ENCODE results near the gene BTN3A1. TPM values are rescaled to one million over a fixed set of nuclear protein-coding genes. Genes with fewer than 3 reads are reported as not detected.
"Not testable (repeated sequence)": the region's sequence is repeated elsewhere in the genome, so short reads cannot be mapped to it uniquely, and the experiment has no call there.

Gene BTN3A1
- total RNA-seq, 1 donor from 2014 or later: 75.7 TPM

- intact Hi-C loops (cut with micrococcal nuclease): no loop called here
These were observed 35.9 kb downstream of the BTN3A1 start for GRCh38 chr6:26438000-26438399.

GRCh38 chr6:26439151-26440125 lies 37.4 kb downstream of the BTN3A1 start:
- intact Hi-C loops (cut with micrococcal nuclease): loop anchor here (1.0 to 2.0 kb wide), 4 partner anchors 18 to 37 kb away; partner anchors contain the start of genes BTN2A1 and BTN3A1

GRCh38 chr6:26440977-26441358 lies 38.9 kb downstream of the BTN3A1 start:
- intact Hi-C loops (cut with micrococcal nuclease): loop anchor here (1.0 to 2.0 kb wide), 3 partner anchors 16 to 32 kb away; partner anchors contain the start of gene BTN2A1

GRCh38 chr6:26441977-26442376 lies 39.9 kb downstream of the BTN3A1 start:
- intact Hi-C loops (cut with micrococcal nuclease): loop anchor here (2.0 kb wide), 1 partner anchor 21 kb away; no protein-coding TSS in a partner anchor

GRCh38 chr6:26445934-26446667 lies 44.0 kb downstream of the BTN3A1 start:
- intact Hi-C loops (cut with micrococcal nuclease): no loop called here

- intact Hi-C loops (cut with micrococcal nuclease): no loop called here
These were observed 45.2 kb downstream of the BTN3A1 start for GRCh38 chr6:26447257-26447656.

- intact Hi-C loops (cut with micrococcal nuclease): no loop called here
These were observed 48.2 kb downstream of the BTN3A1 start for GRCh38 chr6:26450240-26450639.

- intact Hi-C loops (cut with micrococcal nuclease): no loop called here
These were observed 50.7 kb downstream of the BTN3A1 start for GRCh38 chr6:26452631-26453235.

- intact Hi-C loops (cut with micrococcal nuclease): loop anchor here (5.0 kb wide), 2 partner anchors 68 to 92 kb away; no protein-coding TSS in a partner anchor
These were observed 52.6 kb downstream of the BTN3A1 start for GRCh38 chr6:26454631-26455030.

GRCh38 chr6:26455357-26455970 lies 53.4 kb downstream of the BTN3A1 start:
- intact Hi-C loops (cut with micrococcal nuclease): loop anchor here (5.0 kb wide), 2 partner anchors 67 to 93 kb away; no protein-coding TSS in a partner anchor

- intact Hi-C loops (cut with micrococcal nuclease): loop anchor here (1.0 to 5.0 kb wide), 4 partner anchors 17 to 95 kb away; partner anchors contain the start of gene BTN3A3
These were observed 55.3 kb downstream of the BTN3A1 start for GRCh38 chr6:26457264-26457805.

GRCh38 chr6:26457806-26458688 lies 56.0 kb downstream of the BTN3A1 start, which contains the start of gene BTN2A1:
BTN2A1 (plus strand) TSS chr6:26457955; CDS start chr6:26458637, 682 bp downstream.
- intact Hi-C loops (cut with micrococcal nuclease): loop anchor here (1.0 to 5.0 kb wide), 4 partner anchors 16 to 96 kb away; partner anchors contain the start of gene BTN3A3

GRCh38 chr6:26459023-26459810 lies 57.1 kb downstream of the BTN3A1 start:
- intact Hi-C loops (cut with micrococcal nuclease): loop anchor here (5.0 kb wide), 2 partner anchors 63 to 97 kb away; no protein-coding TSS in a partner anchor

GRCh38 chr6:26461353-26461752 lies 59.3 kb downstream of the BTN3A1 start:
- intact Hi-C loops (cut with micrococcal nuclease): not testable (repeated sequence)

- intact Hi-C loops (cut with micrococcal nuclease): no loop called here
These were observed 61.9 kb downstream of the BTN3A1 start for GRCh38 chr6:26464014-26464413.

GRCh38 chr6:26464416-26465131 lies 62.5 kb downstream of the BTN3A1 start:
- intact Hi-C loops (cut with micrococcal nuclease): no loop called here

All from T-helper 2 cell treated with Interferon-gamma antibody and Interleukin-4, amounts not matched to agents 100 ng/mL and 5 ng/mL, for 36 hours (primary cell).